MM.1S (cell line): ENCODE measurements around the gene ADAMTS12.

Experiments used
- EZH2 ChIP-seq: fragments of 300-600 bp; sonication (generic); optimal IDR thresholded peaks from 2 replicates; pipeline ENCODE3; 2017; ENCODE audit warnings: low read depth, mild to moderate bottlenecking, antibody characterized with exemption, low read length, mixed read lengths
- EZH2phosphoT487 ChIP-seq: fragments of 300-600 bp; sonication (generic); IDR thresholded peaks from 2 replicates; pipeline ENCODE4 v1.6.1; 2018; ENCODE audit warnings: antibody characterized with exemption, low read length
- TF ChIP-seq, protein P1 (sequence below): fragments of 300-600 bp; sonication (generic); IDR thresholded peaks from 2 replicates; pipeline ENCODE4 v1.5.1; 2016; ENCODE audit warnings: antibody characterized with exemption, low read length, mixed read lengths

DNA sequence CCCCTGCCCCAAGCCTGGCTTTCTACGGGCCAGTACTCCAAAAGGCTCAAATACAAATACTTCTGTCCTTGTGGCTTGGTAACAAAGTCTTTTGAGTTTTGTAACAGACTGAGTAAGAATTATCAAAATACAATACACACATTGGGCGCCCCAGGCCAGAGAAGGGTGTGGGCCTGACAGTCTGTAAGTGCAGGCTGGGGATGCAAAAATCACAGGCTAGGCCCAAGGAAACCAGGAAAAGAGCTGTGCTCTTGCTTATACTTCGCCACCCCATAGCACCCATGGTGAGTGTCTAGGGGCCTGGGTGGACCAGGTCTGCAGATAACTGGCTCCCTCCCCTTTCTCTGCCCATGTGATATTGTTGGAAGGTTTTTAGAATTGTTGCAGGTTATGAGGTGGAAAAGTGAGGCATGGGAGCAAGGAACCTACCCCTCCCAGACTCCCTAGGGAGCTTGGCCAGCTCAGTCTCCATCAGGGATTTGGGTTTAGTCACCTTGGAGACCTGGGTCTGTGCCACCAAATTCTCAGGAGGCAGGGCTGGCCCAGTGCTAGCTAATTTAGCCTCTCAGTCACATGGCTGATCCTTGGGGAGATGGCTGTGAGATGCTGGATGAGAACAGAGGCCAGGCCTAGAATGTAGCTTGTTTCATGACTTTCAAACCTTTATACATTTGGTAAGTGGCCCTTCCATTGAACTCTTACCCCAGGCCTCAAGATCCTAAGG, 378.2 kb downstream of the ADAMTS12 start:
- TF ChIP-seq, protein P1, sequence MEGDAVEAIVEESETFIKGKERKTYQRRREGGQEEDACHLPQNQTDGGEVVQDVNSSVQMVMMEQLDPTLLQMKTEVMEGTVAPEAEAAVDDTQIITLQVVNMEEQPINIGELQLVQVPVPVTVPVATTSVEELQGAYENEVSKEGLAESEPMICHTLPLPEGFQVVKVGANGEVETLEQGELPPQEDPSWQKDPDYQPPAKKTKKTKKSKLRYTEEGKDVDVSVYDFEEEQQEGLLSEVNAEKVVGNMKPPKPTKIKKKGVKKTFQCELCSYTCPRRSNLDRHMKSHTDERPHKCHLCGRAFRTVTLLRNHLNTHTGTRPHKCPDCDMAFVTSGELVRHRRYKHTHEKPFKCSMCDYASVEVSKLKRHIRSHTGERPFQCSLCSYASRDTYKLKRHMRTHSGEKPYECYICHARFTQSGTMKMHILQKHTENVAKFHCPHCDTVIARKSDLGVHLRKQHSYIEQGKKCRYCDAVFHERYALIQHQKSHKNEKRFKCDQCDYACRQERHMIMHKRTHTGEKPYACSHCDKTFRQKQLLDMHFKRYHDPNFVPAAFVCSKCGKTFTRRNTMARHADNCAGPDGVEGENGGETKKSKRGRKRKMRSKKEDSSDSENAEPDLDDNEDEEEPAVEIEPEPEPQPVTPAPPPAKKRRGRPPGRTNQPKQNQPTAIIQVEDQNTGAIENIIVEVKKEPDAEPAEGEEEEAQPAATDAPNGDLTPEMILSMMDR = no peak
- no peak for TF ChIP-seq EZH2
- TF ChIP-seq EZH2phosphoT487 = no peak
